Measurements from ENCODE around the gene SNTG2.

SNTG2 gene

GRCh38 chr2:953975-954686 lies 3.5 kb downstream of the SNTG2 start:
- peak; percentile 63 for DNase-seq (ENCODE audit: low spot score)

GRCh38 chr2:954687-955000 lies 4.0 kb downstream of the SNTG2 start:
- DNase-seq (ENCODE audit: low spot score): no peak

GRCh38 chr2:955829-956731 lies 5.4 kb downstream of the SNTG2 start:
- no peak for DNase-seq (ENCODE audit: low spot score)

- DNase-seq (ENCODE audit: low spot score): no peak
These were observed 8.8 kb downstream of the SNTG2 start for GRCh38 chr2:959457-959856.

- DNase-seq (ENCODE audit: low spot score): no peak
These were observed 9.6 kb downstream of the SNTG2 start for GRCh38 chr2:960061-960736.

GRCh38 chr2:961786-962185 lies 11.1 kb downstream of the SNTG2 start:
- no peak for DNase-seq (ENCODE audit: low spot score)

- DNase-seq (ENCODE audit: low spot score): no peak
These were observed 13.2 kb downstream of the SNTG2 start for GRCh38 chr2:963876-964275.

- no peak for DNase-seq (ENCODE audit: low spot score)
These were observed 13.9 kb downstream of the SNTG2 start for GRCh38 chr2:964562-964961.

GRCh38 chr2:965640-966147 lies 15.0 kb downstream of the SNTG2 start:
- no peak for DNase-seq (ENCODE audit: low spot score)

GRCh38 chr2:973129-973528 lies 22.5 kb downstream of the SNTG2 start:
- no peak for DNase-seq (ENCODE audit: low spot score)

GRCh38 chr2:974054-974453 lies 23.4 kb downstream of the SNTG2 start:
- no peak for DNase-seq (ENCODE audit: low spot score)

GRCh38 chr2:974502-974901 lies 23.9 kb downstream of the SNTG2 start:
- no peak for DNase-seq (ENCODE audit: low spot score)

GRCh38 chr2:975095-975494 lies 24.4 kb downstream of the SNTG2 start:
- DNase-seq (ENCODE audit: low spot score): no peak

GRCh38 chr2:979069-979928 lies 28.6 kb downstream of the SNTG2 start:
- no peak for DNase-seq (ENCODE audit: low spot score)

GRCh38 chr2:980176-980575 lies 29.5 kb downstream of the SNTG2 start:
- DNase-seq (ENCODE audit: low spot score): no peak

GRCh38 chr2:981258-981657 lies 30.6 kb downstream of the SNTG2 start:
- DNase-seq (ENCODE audit: low spot score): no peak

GRCh38 chr2:981759-982158 lies 31.1 kb downstream of the SNTG2 start:
- DNase-seq (ENCODE audit: low spot score): no peak

- no peak for DNase-seq (ENCODE audit: low spot score)
These were observed 34.8 kb downstream of the SNTG2 start for GRCh38 chr2:985317-985898.

GRCh38 chr2:987789-988188 lies 37.1 kb downstream of the SNTG2 start:
- no peak for DNase-seq (ENCODE audit: low spot score)

GRCh38 chr2:989781-990467 lies 39.3 kb downstream of the SNTG2 start:
- DNase-seq (ENCODE audit: low spot score): no peak

- DNase-seq (ENCODE audit: low spot score): no peak
These were observed 40.3 kb downstream of the SNTG2 start for GRCh38 chr2:990970-991369.

Measured in GM03348 (cell line).